Measurements from ENCODE around the gene TTL. TPM values are rescaled to one million over a fixed set of nuclear protein-coding genes. Genes with fewer than 3 reads are reported as not detected.

Gene TTL
- total RNA-seq, 1 experiment from 2014 or later = 31.8 TPM

DNA sequence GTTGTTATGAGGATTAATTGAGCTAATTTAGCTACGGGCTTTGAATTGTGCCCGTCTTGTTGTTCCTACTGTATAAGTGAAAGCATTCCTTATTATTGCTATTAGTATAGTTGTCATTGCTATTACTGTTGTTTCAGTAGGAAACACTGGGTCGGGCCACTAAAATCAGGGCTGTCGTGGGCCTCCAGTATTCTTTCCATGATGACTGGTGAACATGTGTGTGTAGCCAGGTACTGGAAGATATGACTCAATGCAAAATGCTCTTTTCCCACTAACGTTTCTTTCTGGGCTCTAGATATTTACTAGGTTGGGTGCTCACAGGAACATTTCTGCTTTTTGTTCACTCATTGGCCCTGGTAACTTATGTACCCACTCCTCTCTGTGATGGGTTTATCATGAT lies 4.9 kb downstream of the TTL start:
- Mint-ChIP-seq H3K4me1 (ENCODE audit: low read depth, unreplicated experiment) (peaks cover 14% of the 10 kb centered on the region), H3K9me3 (ENCODE audit: low read depth, unreplicated experiment) (no peaks in the 10 kb centered on the region), H3K27me3 (ENCODE audit: unreplicated experiment) (no peaks in the 10 kb centered on the region), H3K27ac (ENCODE audit: unreplicated experiment) (no peak overlapping the region), H3K4me3 (ENCODE audit: low read depth, unreplicated experiment) (no peak overlapping the region), H3K36me3 (ENCODE audit: insufficient read depth, unreplicated experiment) (peaks cover 19% of the 10 kb centered on the region)
- intact Hi-C loops (cut with micrococcal nuclease; ENCODE audit: unreplicated experiment) = loop anchor here (10.0 kb wide), 1 partner anchor 98 kb away; the partner anchor contains the start of gene CHCHD5
- TF ChIP-seq, protein P1, sequence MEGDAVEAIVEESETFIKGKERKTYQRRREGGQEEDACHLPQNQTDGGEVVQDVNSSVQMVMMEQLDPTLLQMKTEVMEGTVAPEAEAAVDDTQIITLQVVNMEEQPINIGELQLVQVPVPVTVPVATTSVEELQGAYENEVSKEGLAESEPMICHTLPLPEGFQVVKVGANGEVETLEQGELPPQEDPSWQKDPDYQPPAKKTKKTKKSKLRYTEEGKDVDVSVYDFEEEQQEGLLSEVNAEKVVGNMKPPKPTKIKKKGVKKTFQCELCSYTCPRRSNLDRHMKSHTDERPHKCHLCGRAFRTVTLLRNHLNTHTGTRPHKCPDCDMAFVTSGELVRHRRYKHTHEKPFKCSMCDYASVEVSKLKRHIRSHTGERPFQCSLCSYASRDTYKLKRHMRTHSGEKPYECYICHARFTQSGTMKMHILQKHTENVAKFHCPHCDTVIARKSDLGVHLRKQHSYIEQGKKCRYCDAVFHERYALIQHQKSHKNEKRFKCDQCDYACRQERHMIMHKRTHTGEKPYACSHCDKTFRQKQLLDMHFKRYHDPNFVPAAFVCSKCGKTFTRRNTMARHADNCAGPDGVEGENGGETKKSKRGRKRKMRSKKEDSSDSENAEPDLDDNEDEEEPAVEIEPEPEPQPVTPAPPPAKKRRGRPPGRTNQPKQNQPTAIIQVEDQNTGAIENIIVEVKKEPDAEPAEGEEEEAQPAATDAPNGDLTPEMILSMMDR (IDR thresholded peaks at IDR 0.05; ENCODE audit: unreplicated experiment) = no peak
- CTCF ChIA-PET = no interaction called here
- DNase-seq = no peak
- no TSS peak for BruUV-seq (replicated peaks)

GRCh38 chr2:112487444-112487961 lies 5.5 kb downstream of the TTL start:
- Mint-ChIP-seq H3K4me3 (ENCODE audit: low read depth, unreplicated experiment) (no peak overlapping the region), H3K36me3 (ENCODE audit: insufficient read depth, unreplicated experiment) (peaks cover 12% of the 10 kb centered on the region), H3K4me1 (ENCODE audit: low read depth, unreplicated experiment) (peaks cover 14% of the 10 kb centered on the region), H3K9me3 (ENCODE audit: low read depth, unreplicated experiment) (no peaks in the 10 kb centered on the region), H3K27me3 (ENCODE audit: unreplicated experiment) (no peaks in the 10 kb centered on the region), H3K27ac (ENCODE audit: unreplicated experiment) (no peak overlapping the region)
- CTCF ChIA-PET = interaction anchor here (0.6 kb wide), 1 partner anchor 189 kb away, joined by 3 read pairs; no protein-coding TSS in a partner anchor
- no TSS peak for BruUV-seq (replicated peaks)
- TF ChIP-seq, protein P1 (IDR thresholded peaks at IDR 0.05; ENCODE audit: unreplicated experiment) = no peak
- intact Hi-C loops (cut with micrococcal nuclease; ENCODE audit: unreplicated experiment) = loop anchor here (10.0 kb wide), 1 partner anchor 97 kb away; the partner anchor contains the start of gene CHCHD5
- DNase-seq = no peak

- peaks cover 9% of the 10 kb centered on the region for H3K4me1 Mint-ChIP-seq (ENCODE audit: low read depth, unreplicated experiment)
- no peak for DNase-seq
- intact Hi-C loops (cut with micrococcal nuclease; ENCODE audit: unreplicated experiment) = loop anchor here (10.0 kb wide), 1 partner anchor 97 kb away; the partner anchor contains the start of gene CHCHD5
- no peaks in the 10 kb centered on the region for H3K9me3 Mint-ChIP-seq (ENCODE audit: low read depth, unreplicated experiment)
- H3K36me3 Mint-ChIP-seq (ENCODE audit: insufficient read depth, unreplicated experiment) = peaks cover 5% of the 10 kb centered on the region
- TF ChIP-seq, protein P1 (IDR thresholded peaks at IDR 0.05; ENCODE audit: unreplicated experiment) = no peak
- no peak overlapping the region for H3K4me3 Mint-ChIP-seq (ENCODE audit: low read depth, unreplicated experiment)
- no TSS peak for BruUV-seq (replicated peaks)
- CTCF ChIA-PET = interaction anchor here (0.6 kb wide), 1 partner anchor 189 kb away, joined by 3 read pairs; no protein-coding TSS in a partner anchor
- H3K27me3 Mint-ChIP-seq (ENCODE audit: unreplicated experiment) = no peaks in the 10 kb centered on the region
- H3K27ac Mint-ChIP-seq (ENCODE audit: unreplicated experiment) = no peak overlapping the region
These were observed 6.2 kb downstream of the TTL start for GRCh38 chr2:112488201-112488600.

GRCh38 chr2:112491946-112492345 lies 10.0 kb downstream of the TTL start:
- H3K27me3 Mint-ChIP-seq (ENCODE audit: unreplicated experiment) = no peaks in the 10 kb centered on the region
- no peaks in the 10 kb centered on the region for H3K9me3 Mint-ChIP-seq (ENCODE audit: low read depth, unreplicated experiment)
- BruUV-seq (replicated peaks) = no TSS peak
- H3K27ac Mint-ChIP-seq (ENCODE audit: unreplicated experiment) = no peak overlapping the region
- no peak for DNase-seq
- H3K36me3 Mint-ChIP-seq (ENCODE audit: insufficient read depth, unreplicated experiment) = no peaks in the 10 kb centered on the region
- TF ChIP-seq, protein P1 (IDR thresholded peaks at IDR 0.05; ENCODE audit: unreplicated experiment) = no peak
- H3K4me3 Mint-ChIP-seq (ENCODE audit: low read depth, unreplicated experiment) = no peak overlapping the region
- no peaks in the 10 kb centered on the region for H3K4me1 Mint-ChIP-seq (ENCODE audit: low read depth, unreplicated experiment)
- CTCF ChIA-PET = no interaction called here
- intact Hi-C loops (cut with micrococcal nuclease; ENCODE audit: unreplicated experiment) = no loop called here
